Measurements from ENCODE around the gene PTPRA.
"Not testable (repeated sequence)": the region's sequence is repeated elsewhere in the genome, so short reads cannot be mapped to it uniquely, and the experiment has no call there.

The PTPRA gene

GRCh38 chr20:2889797-2890196, 16.5 kb downstream of the PTPRA start:
- DNase-seq, result no peak

- DNase-seq, result no peak
Measured at GRCh38 chr20:2890742-2891141, 17.5 kb downstream of the PTPRA start.

GRCh38 chr20:2891343-2891742, 18.1 kb downstream of the PTPRA start:
- no peak for DNase-seq

- DNase-seq, result no peak
Measured at GRCh38 chr20:2892376-2892775, 19.1 kb downstream of the PTPRA start.

- no peak for DNase-seq
Measured at GRCh38 chr20:2894221-2894620, 20.9 kb downstream of the PTPRA start.

- not testable (repeated sequence) for DNase-seq
Measured at GRCh38 chr20:2895154-2895553, 21.9 kb downstream of the PTPRA start.

- DNase-seq, result no peak
Measured at GRCh38 chr20:2899243-2899642, 26.0 kb downstream of the PTPRA start.

- DNase-seq, result no peak
Measured at GRCh38 chr20:2900845-2901592, 27.7 kb downstream of the PTPRA start.

GRCh38 chr20:2902291-2902690, 29.0 kb downstream of the PTPRA start:
- no peak for DNase-seq

- DNase-seq, result no peak
Measured at GRCh38 chr20:2902818-2903217, 29.5 kb downstream of the PTPRA start.

- no peak for DNase-seq
Measured at GRCh38 chr20:2903686-2904085, 30.4 kb downstream of the PTPRA start.

- no peak for DNase-seq
Measured at GRCh38 chr20:2907519-2907918, 34.2 kb downstream of the PTPRA start.

GRCh38 chr20:2909953-2910352, 36.7 kb downstream of the PTPRA start:
- DNase-seq, result no peak

- DNase-seq, result no peak
Measured at GRCh38 chr20:2911200-2911599, 37.9 kb downstream of the PTPRA start.

GRCh38 chr20:2914160-2914559, 40.9 kb downstream of the PTPRA start:
- DNase-seq, result peak; percentile 41

GRCh38 chr20:2917266-2917665, 44.0 kb downstream of the PTPRA start:
- DNase-seq, result no peak

- DNase-seq, result no peak
Measured at GRCh38 chr20:2918096-2919049, 45.1 kb downstream of the PTPRA start.

- no peak for DNase-seq
Measured at GRCh38 chr20:2919518-2920245, 46.4 kb downstream of the PTPRA start.

GRCh38 chr20:2920473-2920872, 47.2 kb downstream of the PTPRA start:
- no peak for DNase-seq

- DNase-seq, result no peak
Measured at GRCh38 chr20:2921506-2921905, 48.2 kb downstream of the PTPRA start.

- DNase-seq, result no peak
Measured at GRCh38 chr20:2922957-2923356, 49.7 kb downstream of the PTPRA start.

GRCh38 chr20:2930538-2930937, 57.3 kb downstream of the PTPRA start:
- DNase-seq, result no peak

GRCh38 chr20:2932498-2932897, 59.2 kb downstream of the PTPRA start:
- no peak for DNase-seq
